ENCODE data around the gene SCYGR5.
"Not testable (repeated sequence)": the region's sequence is repeated elsewhere in the genome, so short reads cannot be mapped to it uniquely, and the experiment has no call there.

SCYGR5 gene

GRCh38 chr2:227673620-227674019, 7.0 kb downstream of the SCYGR5 start:
- DNase-seq (ENCODE audit: low spot score) = not testable (repeated sequence)

DNA sequence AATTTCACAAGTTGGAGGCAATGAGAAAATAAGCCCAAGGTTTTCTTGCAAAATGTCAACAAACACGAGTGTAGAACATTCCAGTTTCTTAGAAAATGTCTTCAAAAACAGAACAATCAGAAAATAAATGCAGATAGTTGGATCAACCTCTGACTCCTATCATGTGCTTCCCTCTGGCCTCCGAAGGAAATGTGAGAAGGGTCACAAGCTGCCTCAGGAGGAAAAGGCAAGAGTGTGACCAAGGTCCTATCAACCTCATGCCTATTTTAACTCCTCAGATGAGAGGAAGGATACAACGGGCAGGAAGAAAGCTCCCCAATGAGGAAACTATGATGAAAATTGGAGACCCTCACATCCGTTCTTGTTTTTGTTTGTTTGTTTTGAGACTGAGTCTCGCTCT, 7.9 kb downstream of the SCYGR5 start:
- DNase-seq (ENCODE audit: low spot score) = no peak

- DNase-seq (ENCODE audit: low spot score) = no peak
Measured at GRCh38 chr2:227677928-227678327, 11.3 kb downstream of the SCYGR5 start.

DNA sequence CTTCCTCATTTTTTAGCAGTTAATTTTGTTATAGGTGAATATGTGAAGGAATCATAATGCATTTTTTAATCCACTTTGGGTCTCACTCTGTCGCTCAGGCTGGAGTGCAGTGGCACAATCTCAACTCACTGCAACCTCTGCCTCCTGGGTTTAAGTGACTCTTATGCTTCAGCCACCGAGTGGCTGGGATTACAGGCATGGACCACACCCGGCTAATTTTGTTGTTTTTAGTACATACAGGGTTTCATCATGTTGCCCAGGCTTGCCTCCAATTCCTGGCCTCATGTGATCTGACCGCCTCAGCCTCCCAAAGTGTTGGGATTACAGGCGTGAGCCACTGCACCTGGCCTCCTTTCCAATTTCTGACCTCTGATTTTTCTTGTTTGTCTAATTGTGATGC, 17.7 kb downstream of the SCYGR5 start:
- DNase-seq (ENCODE audit: low spot score) = no peak

GRCh38 chr2:227687189-227687588, 20.6 kb downstream of the SCYGR5 start:
- DNase-seq (ENCODE audit: low spot score) = no peak

GRCh38 chr2:227696990-227697679, 30.5 kb downstream of the SCYGR5 start:
- DNase-seq (ENCODE audit: low spot score) = no peak

- DNase-seq (ENCODE audit: low spot score) = no peak
Measured at GRCh38 chr2:227701556-227701955, 35.0 kb downstream of the SCYGR5 start.

GRCh38 chr2:227703280-227703732, 36.7 kb downstream of the SCYGR5 start:
- DNase-seq (ENCODE audit: low spot score) = no peak

GRCh38 chr2:227703961-227704360, 37.4 kb downstream of the SCYGR5 start:
- no peak for DNase-seq (ENCODE audit: low spot score)

DNA sequence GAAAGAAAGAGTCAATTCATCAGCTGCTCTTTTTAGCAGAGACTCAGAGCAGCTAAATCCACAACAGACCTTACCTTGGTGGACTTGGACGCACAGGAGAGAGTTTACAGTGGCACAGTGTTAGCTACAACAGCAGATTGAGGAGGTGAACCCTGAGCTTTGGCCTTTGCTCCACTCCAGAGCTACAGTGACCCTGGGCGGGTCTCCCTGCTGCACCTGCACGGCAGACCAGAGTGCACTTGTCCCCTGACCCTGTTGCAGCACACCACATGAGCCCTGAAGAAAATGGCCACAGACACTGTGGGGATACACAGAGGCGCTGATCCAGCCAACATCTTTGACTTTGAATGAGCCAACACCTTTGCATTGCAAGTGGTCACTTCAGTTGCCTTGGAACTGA, 40.3 kb downstream of the SCYGR5 start:
- DNase-seq (ENCODE audit: low spot score) = no peak

- no peak for DNase-seq (ENCODE audit: low spot score)
Measured at GRCh38 chr2:227707390-227707789, 40.8 kb downstream of the SCYGR5 start.

GRCh38 chr2:227710986-227711385, 44.4 kb downstream of the SCYGR5 start:
- DNase-seq (ENCODE audit: low spot score) = no peak

DNA sequence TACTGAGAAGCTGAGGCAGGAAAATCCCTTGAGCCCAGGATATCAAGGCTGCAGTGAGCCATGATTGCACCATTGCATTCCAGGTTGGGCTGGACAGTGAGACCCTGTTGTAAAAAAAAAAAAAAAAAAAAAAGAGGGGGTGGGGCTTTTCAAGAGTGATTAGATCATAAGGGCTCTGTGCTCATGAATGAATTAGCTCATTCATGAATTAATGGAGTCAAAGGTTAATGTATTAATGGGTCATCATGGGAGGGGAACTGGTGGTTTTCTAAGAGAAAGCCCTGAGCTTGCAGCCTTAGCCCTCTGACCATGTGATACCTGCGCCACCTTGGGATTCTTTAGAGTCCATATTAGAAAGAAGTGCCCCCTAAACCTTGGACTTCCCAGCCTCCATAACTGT, 46.7 kb downstream of the SCYGR5 start:
- no peak for DNase-seq (ENCODE audit: low spot score)

- no peak for DNase-seq (ENCODE audit: low spot score)
Measured at GRCh38 chr2:227716501-227716900, 49.9 kb downstream of the SCYGR5 start.

Data from CD4-positive, alpha-beta T cell treated with Interleukin-6 at 100 ng/mL for 8 hours (primary cell).